Activated naive CD4-positive, alpha-beta T cell treated with anti-CD3 and anti-CD28 coated beads, Interleukin-2, amount 50 U/mL, for 24 hours (primary cell): Measurements from ENCODE around the gene SETD1A.

ENCODE experiments used
- H3K27ac Mint-ChIP-seq: one replicate; pipeline ENCODE4 v1.8.0; 2021; ENCODE audit warnings: mild to moderate bottlenecking, mixed read lengths
- H3K27me3 Mint-ChIP-seq: one replicate; pipeline ENCODE4 v1.8.0; 2021; ENCODE audit warnings: mixed read lengths
- H3K36me3 Mint-ChIP-seq: one replicate; pipeline ENCODE4 v1.8.0; 2021; ENCODE audit warnings: mixed read lengths
- H3K4me1 Mint-ChIP-seq: one replicate; pipeline ENCODE4 v1.8.0; 2021; ENCODE audit warnings: mixed read lengths
- H3K4me3 Mint-ChIP-seq: one replicate; pipeline ENCODE4 v1.8.0; 2021; ENCODE audit warnings: mild to moderate bottlenecking, mixed read lengths
- H3K9me3 Mint-ChIP-seq: one replicate; pipeline ENCODE4 v1.8.0; 2021; ENCODE audit warnings: mixed read lengths

The SETD1A gene

DNA sequence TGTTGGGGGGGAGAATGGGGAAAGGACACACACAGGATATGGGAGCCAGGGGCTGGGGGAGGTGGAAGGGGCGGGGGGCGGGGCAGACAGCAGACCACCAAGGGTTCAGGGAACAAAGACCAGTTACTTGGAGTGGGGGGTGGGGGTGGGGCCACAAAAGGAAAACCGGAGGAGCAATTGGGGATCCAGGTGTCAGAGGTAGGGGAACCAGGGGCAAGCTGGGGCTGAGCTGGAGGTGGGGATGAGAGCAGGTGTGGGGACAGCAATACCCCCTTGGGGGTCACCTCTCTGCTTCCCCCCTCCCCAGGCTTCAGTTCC is 10.1 kb upstream of the SETD1A start:
- Mint-ChIP-seq H3K27me3 (no peaks in the 10 kb centered on the region), H3K27ac (no peak overlapping the region), H3K36me3 (peaks cover 9% of the 10 kb centered on the region), H3K4me3 (no peak overlapping the region), H3K9me3 (no peaks in the 10 kb centered on the region), H3K4me1 (peaks cover 20% of the 10 kb centered on the region)

DNA sequence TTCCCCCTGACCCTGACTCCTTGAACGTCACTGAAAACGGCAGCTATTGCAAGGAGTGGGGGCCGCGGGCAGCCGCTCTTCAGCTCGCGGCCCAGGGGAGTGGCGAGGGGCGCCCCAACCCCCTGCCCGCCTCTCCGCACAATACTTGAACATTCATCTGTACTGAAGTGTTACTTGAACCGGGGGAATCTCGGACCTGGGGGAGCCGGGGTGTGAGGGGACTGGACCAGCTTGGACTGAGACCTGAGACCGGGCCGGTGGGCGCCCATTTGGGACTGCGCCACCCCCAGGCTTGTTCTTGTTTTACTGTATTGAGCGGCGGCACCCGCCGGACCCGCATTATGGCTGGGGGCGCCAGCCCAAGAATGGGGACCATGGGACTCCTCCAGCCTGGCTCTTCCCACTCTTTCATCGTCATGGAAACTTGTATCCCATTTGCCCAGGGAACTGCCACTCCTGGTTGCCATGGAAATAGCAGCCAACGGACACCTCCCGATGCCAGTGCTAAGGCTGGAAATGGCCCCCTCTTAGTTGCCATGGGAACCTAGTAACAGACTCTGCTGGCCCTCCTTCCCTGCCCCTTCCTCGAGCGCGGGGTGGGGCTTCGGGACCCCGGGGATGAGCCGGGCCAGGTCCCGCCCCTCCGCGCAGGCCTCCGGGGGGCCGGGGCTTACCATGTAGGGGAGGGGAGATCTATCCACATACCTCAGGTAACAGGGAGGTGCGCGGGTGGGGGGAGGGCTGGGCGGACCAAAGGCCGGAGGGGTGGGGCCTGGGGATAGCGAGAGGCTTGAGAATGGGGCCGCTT is 9.5 kb upstream of the SETD1A start:
- H3K4me3 Mint-ChIP-seq: peak overlapping the region; percentile 7
- H3K36me3 Mint-ChIP-seq: peaks cover 9% of the 10 kb centered on the region
- H3K27me3 Mint-ChIP-seq: no peaks in the 10 kb centered on the region
- peaks cover 15% of the 10 kb centered on the region for H3K4me1 Mint-ChIP-seq
- H3K9me3 Mint-ChIP-seq: no peaks in the 10 kb centered on the region
- H3K27ac Mint-ChIP-seq: no peak overlapping the region

DNA sequence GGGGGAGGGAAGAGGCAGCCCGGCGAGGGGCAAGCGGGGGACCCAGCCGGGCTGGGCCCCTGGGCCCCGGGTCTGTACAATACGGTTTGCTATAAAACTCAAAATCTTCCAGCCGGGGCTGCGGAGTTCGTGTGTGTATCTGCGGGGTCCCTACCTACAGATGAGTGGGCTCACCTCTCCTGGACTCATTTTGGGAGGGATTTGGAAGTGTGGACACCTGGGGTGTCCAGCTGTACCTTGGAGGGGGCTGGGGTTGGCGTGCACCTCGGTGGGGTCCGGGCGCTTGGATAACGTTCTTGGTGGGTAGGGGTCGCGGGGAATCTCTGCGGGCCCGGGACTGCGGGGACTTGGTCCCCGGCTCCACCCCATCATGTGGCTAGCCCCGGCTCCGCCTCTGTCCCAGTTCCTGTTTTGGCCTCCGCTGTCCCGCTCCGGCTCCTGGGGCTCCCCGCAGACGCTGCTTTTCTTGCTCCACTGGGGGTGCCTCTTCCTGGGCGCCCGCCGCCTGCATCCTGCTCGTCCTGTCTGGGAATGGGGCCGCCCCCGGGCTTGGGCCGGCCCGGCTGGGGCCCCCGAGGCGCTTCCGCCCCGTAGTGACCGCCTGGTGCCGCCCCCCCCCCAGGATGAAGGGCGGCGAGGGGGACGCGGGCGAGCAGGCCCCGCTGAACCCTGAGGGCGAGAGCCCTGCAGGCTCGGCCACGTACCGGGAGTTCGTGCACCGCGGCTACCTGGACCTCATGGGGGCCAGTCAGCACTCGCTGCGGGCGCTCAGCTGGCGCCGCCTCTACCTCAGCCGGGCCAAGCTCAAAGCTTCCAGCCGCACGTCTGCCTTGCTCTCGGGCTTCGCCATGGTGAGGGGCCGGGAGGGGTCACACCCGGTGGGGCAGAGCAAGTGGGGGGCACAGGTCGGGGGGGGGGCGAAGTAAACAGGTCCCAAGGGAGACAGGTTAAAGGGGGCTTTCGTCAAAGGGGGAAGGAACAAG is 8.6 kb upstream of the SETD1A start, which contains the start of gene ORAI3:
Gene ORAI3, plus strand, starts transcription at position 402 of the 983 bp plus-strand sequence. Its CDS starts 222 bp downstream, at position 624.
- Mint-ChIP-seq H3K4me3 (peak within 1 kb of the TSS; percentile 82), H3K27ac (no peak within 1 kb of the TSS), H3K36me3 (peaks cover 7% of the 10 kb centered on the region), H3K27me3 (no peaks in the 10 kb centered on the region), H3K9me3 (no peaks in the 10 kb centered on the region), H3K4me1 (peaks cover 20% of the 10 kb centered on the region)

DNA sequence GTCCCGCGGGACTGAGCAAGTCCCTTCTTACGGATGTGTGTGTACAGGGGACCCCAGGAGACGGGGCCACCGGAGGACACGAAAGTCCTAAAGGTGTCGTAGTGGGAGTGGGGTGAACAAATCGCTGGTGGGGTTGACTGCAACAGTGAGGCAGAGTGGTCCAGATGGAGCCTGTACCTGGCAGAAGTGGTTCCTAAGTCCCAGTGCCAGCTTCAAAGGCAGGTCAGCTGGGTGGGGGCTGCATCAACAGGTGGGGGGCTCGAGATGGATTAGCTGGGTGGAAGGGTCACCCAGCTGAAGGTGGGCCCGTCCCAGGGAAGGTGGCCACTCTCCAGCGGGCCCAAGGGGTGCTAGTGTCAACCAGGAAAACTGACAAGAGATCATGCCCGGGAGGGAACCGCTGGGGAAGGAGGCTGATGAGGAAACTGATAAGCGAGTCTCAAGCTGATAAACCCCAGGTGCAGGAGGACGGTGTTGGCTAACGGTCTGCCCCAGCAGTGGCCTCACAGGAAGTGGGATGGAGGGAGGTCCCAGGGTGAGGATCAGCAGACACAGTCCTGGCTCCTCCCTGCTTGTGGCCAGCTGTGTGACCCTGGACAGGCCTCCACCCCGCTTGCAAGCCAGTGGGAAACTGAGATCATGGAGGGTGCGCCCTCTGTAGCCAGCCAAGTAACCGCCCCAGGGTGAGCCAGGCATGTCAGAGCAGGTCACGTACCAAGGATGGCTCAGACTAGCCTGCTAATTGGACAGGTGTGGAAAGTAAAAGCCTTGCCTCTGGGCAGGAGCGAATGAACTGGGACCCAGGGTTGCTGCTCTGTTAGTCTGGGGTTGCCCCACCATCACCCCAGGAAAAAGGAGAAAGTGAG is 7.7 kb upstream of the SETD1A start:
- Mint-ChIP-seq H3K27ac (no peak overlapping the region), H3K4me3 (peak overlapping the region; percentile 82), H3K27me3 (no peaks in the 10 kb centered on the region), H3K36me3 (peaks cover 2% of the 10 kb centered on the region), H3K4me1 (peaks cover 20% of the 10 kb centered on the region), H3K9me3 (no peaks in the 10 kb centered on the region)

DNA sequence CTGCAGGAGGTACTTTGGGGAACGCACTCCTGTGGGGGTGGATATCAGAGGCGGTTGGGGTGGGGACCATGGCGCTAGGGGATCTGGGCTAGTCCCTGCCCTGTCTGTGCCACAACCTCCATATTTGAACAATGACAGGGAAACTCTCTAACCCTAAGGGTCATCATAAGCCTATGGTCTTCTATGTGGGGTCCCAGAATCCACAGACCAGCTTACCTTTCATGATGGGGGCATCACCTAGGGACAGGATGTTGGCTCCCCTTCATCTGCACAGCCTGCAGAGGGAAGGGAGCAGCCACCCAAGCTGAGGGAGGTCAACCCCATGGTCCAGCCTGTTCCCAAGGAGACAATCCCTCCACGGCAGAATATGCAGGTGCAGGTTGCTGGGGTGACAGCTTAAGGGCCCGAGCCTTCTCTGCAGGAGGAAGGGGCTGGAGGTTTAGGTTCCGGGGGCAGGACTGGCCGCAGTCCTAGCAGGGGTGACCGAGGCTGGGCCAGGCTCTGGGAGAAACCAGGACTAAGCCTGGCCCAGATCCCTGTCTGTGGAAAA is 7.0 kb upstream of the SETD1A start:
- Mint-ChIP-seq H3K27me3 (no peaks in the 10 kb centered on the region), H3K27ac (no peak overlapping the region), H3K4me3 (peak overlapping the region; percentile 82), H3K9me3 (no peaks in the 10 kb centered on the region), H3K36me3 (peaks cover 2% of the 10 kb centered on the region), H3K4me1 (peaks cover 20% of the 10 kb centered on the region)

DNA sequence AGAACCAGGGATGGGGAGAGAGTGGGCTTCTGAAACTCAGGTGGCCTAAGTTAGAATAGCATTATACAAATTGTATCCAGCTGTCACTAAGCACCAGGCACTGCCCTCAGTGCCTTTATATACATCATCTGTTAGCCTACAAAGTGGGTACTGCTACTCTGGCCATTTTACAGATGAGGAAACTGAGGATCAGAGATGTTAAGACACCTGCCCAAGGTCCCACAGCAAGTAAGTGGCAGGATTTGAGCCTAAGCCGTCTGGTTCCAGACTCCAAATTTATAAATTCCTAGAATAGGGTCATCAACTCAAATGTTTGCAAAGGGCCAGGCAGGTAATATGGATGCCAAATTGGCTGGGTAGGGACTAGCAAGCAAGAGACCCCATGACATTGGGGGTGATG is 6.4 kb upstream of the SETD1A start:
- Mint-ChIP-seq H3K4me3 (no peak overlapping the region), H3K27me3 (no peaks in the 10 kb centered on the region), H3K9me3 (no peaks in the 10 kb centered on the region), H3K4me1 (peaks cover 23% of the 10 kb centered on the region), H3K36me3 (no peaks in the 10 kb centered on the region), H3K27ac (no peak overlapping the region)

DNA sequence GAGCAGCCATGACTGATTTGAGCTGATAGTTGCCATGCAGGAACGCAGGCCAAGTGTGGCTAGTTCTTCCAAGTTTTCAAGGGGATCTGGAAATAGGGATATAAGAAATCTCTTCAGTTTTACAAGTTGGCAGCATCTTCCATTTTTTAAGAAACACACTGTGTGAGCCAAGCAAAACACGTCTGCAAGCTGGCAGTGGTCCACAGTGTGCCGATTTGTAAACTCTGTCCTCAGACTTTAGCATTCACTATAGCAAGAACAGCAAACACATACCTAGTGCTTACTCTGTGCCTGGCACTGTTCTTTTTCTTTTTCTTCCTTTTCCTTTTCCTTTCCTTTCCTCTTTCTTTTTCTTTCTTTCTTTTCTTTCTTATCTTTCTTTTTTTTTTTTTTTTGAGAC is 5.8 kb upstream of the SETD1A start:
- no peak overlapping the region for H3K4me3 Mint-ChIP-seq

DNA sequence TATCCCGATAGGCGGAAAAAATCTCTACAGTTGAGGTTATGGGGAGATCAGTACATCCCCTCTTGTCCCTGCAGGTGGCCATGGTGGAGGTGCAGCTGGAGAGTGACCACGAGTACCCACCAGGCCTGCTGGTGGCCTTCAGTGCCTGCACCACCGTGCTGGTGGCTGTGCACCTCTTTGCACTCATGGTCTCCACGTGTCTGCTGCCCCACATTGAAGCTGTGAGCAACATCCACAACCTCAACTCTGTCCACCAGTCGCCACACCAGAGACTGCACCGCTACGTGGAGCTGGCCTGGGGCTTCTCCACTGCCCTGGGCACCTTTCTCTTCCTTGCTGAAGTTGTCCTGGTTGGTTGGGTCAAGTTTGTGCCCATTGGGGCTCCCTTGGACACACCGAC is 4.4 kb upstream of the SETD1A start:
- H3K4me1 Mint-ChIP-seq: peaks cover 22% of the 10 kb centered on the region
- no peak overlapping the region for H3K4me3 Mint-ChIP-seq
- H3K36me3 Mint-ChIP-seq: no peaks in the 10 kb centered on the region
- H3K9me3 Mint-ChIP-seq: no peaks in the 10 kb centered on the region
- no peak overlapping the region for H3K27ac Mint-ChIP-seq
- H3K27me3 Mint-ChIP-seq: no peaks in the 10 kb centered on the region

More for the DNA sequence above, 5.8 kb upstream of the SETD1A start:
- H3K9me3 Mint-ChIP-seq: no peaks in the 10 kb centered on the region
- H3K4me1 Mint-ChIP-seq: peaks cover 22% of the 10 kb centered on the region
- H3K36me3 Mint-ChIP-seq: no peaks in the 10 kb centered on the region
- no peaks in the 10 kb centered on the region for H3K27me3 Mint-ChIP-seq
- no peak overlapping the region for H3K27ac Mint-ChIP-seq

DNA sequence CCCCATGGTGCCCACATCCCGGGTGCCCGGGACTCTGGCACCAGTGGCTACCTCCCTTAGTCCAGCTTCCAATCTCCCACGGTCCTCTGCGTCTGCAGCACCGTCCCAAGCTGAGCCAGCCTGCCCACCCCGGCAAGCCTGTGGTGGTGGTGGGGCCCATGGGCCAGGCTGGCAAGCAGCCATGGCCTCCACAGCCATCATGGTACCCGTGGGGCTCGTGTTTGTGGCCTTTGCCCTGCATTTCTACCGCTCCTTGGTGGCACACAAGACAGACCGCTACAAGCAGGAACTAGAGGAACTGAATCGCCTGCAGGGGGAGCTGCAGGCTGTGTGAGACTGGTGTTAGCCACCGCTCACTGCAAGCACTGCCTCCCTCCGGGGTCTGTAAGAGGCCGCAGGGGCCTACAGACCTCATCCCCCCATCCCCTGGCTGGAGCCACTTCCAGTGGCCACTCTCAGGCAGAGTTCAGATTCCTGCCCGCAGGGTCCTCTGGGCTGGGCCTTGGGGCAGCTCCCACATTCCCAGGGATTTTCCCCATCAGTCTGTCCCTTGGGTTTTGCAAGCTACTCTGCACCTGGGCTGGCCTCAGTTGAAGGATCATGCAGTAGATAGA is 3.9 kb upstream of the SETD1A start:
- H3K27ac Mint-ChIP-seq: no peak overlapping the region
- peaks cover 25% of the 10 kb centered on the region for H3K4me1 Mint-ChIP-seq
- no peaks in the 10 kb centered on the region for H3K9me3 Mint-ChIP-seq
- peak overlapping the region; percentile 3 for H3K4me3 Mint-ChIP-seq
- no peaks in the 10 kb centered on the region for H3K27me3 Mint-ChIP-seq
- no peaks in the 10 kb centered on the region for H3K36me3 Mint-ChIP-seq

DNA sequence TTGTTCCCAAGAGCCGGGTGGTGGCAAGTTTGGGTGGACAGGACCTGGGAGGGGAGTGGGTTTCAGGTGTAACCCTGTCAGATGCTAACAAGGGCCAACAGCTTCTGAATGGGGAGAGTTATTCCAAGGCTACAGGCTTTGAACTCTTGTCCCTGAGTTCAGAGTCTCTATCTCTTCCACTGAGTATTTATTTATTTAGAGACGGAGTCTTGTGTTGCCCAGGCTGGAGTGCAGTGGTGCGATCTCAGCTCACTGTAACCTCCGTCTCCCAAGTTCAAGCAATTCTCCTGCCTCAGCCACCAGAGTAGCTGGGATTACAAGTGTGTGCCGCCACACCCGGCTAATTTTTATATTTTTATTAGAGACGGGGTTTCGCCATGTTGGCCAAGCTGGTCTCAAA is 2.6 kb upstream of the SETD1A start:
- Mint-ChIP-seq H3K27ac (peak overlapping the region; percentile 55), H3K9me3 (no peaks in the 10 kb centered on the region), H3K4me3 (no peak overlapping the region), H3K4me1 (peaks cover 33% of the 10 kb centered on the region), H3K27me3 (no peaks in the 10 kb centered on the region), H3K36me3 (peaks cover 5% of the 10 kb centered on the region)

DNA sequence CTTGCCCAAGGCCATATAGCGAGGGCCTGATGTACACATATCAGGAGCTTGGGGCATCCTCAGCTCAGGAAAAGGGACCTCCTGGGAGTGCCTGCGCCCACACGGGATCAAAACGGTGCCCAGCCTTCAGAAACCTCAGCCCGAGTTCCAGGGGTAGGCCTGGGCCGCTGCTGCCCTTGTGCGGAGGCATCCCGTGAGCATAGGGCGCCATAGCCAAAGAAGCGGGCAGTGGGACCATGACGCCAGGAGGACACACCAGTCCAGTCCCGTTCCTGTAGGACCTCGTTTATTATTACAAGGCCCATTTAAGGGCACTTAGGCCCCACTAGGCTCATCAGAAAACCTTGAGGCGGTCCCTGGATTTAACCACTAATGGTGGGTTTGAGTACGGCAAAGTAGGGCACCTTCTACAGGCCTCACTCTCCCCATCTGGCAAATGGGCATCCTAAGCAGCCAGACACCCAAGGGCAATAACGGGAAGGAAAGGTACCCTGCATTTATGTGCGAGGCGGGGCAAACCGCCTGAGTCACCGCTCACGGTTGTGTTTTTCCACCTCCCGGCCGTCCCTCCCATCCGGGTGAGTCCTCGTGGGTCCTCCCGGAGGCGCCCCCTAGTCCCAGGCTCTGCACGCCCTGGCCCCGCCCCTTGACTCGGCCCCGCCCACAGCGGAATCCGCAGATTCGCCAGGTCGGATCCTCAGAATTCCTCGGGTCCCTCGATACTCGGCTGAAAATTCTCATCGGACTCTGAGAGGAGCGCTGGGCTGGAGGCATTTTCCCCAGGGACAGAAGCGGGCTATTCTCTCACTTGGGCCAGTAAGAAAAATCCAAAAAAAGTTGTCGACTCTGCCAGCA is 726 bp upstream of the SETD1A start:
- H3K27me3 Mint-ChIP-seq: no peaks in the 10 kb centered on the region
- no peaks in the 10 kb centered on the region for H3K9me3 Mint-ChIP-seq
- peaks cover 33% of the 10 kb centered on the region for H3K4me1 Mint-ChIP-seq
- H3K27ac Mint-ChIP-seq: peak overlapping the region; percentile 97
- H3K4me3 Mint-ChIP-seq: peak overlapping the region; percentile 95
- H3K36me3 Mint-ChIP-seq: peaks cover 10% of the 10 kb centered on the region

DNA sequence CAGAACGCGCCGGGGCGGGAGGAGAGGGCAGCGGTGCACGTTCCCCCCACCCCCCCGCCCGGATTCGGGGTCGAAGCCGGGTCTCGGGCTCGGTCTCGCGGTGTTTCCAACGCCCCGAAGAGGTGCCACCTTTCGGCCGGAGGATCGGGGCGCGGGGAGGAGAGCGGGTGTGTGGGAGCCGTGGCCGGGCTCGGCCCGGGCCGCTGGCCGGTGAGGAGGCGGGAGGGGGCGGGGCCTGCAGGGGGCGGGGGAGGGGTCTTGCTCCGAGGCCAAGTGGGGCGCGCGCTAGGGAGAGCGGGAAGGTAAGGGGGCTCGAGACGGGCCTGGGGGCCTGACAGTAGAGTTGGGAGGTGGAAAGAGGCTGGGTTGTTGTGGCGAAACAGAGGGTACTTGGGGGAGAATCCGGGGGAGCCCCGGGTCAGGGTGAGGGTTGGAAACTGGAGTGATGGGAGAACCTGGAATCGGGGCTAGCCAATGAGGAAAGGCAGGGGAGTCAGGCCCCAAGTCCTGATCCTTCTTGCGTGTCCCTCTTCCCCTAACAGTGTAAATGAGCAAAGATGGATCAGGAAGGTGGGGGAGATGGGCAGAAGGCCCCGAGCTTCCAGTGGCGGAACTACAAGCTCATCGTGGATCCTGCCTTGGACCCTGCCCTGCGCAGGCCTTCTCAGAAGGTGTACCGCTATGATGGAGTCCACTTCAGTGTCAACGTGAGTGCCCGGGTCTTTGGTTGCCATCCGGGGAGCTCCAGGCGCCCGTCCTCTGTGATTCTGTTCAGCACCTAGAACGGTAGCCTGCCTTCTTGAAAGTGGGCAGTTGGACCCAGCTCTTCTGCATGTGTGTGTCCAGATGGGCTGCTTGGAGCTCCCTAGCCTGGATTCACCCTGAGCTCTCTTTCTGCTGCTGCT is 873 bp downstream of the SETD1A start:
- H3K9me3 Mint-ChIP-seq: no peaks in the 10 kb centered on the region
- no peaks in the 10 kb centered on the region for H3K27me3 Mint-ChIP-seq
- H3K36me3 Mint-ChIP-seq: peaks cover 16% of the 10 kb centered on the region
- H3K4me1 Mint-ChIP-seq: peaks cover 36% of the 10 kb centered on the region
- peak overlapping the region; percentile 95 for H3K27ac Mint-ChIP-seq
- peak overlapping the region; percentile 97 for H3K4me3 Mint-ChIP-seq

DNA sequence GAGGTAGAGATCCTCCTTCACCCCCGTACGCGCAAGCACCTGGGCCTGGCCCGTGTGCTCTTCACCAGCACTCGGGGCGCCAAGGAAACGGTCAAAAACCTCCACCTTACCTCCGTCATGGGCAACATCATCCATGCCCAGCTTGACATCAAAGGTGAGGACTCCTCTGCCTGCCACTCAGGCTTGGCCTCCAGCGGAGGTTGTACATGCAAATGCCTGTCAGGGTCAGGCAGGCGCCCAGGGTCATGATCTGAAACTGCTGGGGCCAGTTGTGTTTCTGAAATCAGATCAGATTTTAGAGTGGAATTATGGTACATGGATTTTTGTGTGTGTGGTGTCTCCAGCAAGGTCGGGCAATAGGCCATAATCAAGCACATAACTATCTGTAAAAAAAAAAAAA is 3.8 kb downstream of the SETD1A start:
- H3K27ac Mint-ChIP-seq: no peak overlapping the region
- no peaks in the 10 kb centered on the region for H3K27me3 Mint-ChIP-seq
- peaks cover 19% of the 10 kb centered on the region for H3K36me3 Mint-ChIP-seq
- peaks cover 31% of the 10 kb centered on the region for H3K4me1 Mint-ChIP-seq
- H3K9me3 Mint-ChIP-seq: no peaks in the 10 kb centered on the region
- no peak overlapping the region for H3K4me3 Mint-ChIP-seq
